Right lobe of liver (tissue), 4 donors: ENCODE data around the gene IMMT.

ENCODE experiments used
- CTCF ChIP-seq, 4 donors: fragments of 200-600 bp in 3 of 4; fragments of 450-650 bp in 1 of 4; IDR thresholded peaks; one replicate each; pipeline versions ENCODE4 v1.5.1 to v1.8.0; 2016 to 2022; ENCODE audit warnings: antibody characterized with exemption in 4 of 4, mild to moderate bottlenecking in 2 of 4
- POLR2A ChIP-seq: fragments of 450-650 bp; IDR thresholded peaks from one replicate; pipeline ENCODE4 v1.6.1; 2017; ENCODE audit warnings: antibody characterized with exemption, mild to moderate bottlenecking
- donor health status: DM: no; HTN: no; CAD: no.
- donor health status: DM: no; HTN: no; CAD: no.
- donor health status: DM: no; HTN: yes; CAD: no.

GRCh38 chr2:86234563-86235131 lies 39.4 kb upstream of the IMMT start:
- TF ChIP-seq CTCF (IDR thresholded peaks at IDR 0.05) (no peak), POLR2A (no peak)
